Neural progenitor cell (in vitro differentiated cells): ENCODE results near the gene BRDT. TPM values are rescaled to one million over a fixed set of nuclear protein-coding genes. Genes with fewer than 3 reads are reported as not detected.

Experiments
- DNase-seq: peaks from one replicate; pipeline ENCODE4 v3.0.0-alpha.2; 2016; ENCODE audit warnings: low spot score
- H2AFZ ChIP-seq: fragments of 200-600 bp; sonication (generic); replicated peaks from 2 replicates; pipeline ENCODE4 v1.6.1; 2016; ENCODE audit warnings: antibody characterized with exemption
- H3F3A ChIP-seq: fragments of 200-600 bp; sonication (generic); 2 replicates; pipeline ENCODE4 v1.6.1; 2016; ENCODE audit warnings: antibody characterized with exemption, low read depth
- H3K27ac ChIP-seq: fragments of 200-600 bp; sonication (generic); 2 replicates; pipeline ENCODE4 v1.5.1; 2016; ENCODE audit warnings: mild to moderate bottlenecking
- H3K27me3 ChIP-seq: fragments of 200-600 bp; sonication (generic); 2 replicates; pipeline ENCODE4 v1.6.1; 2016; ENCODE audit warnings: mild to moderate bottlenecking, moderate library complexity
- H3K36me3 ChIP-seq: fragments of 200-600 bp; sonication (generic); 2 replicates; pipeline ENCODE4 v1.5.1; 2016
- H3K4me1 ChIP-seq: fragments of 200-600 bp; sonication (generic); 2 replicates; pipeline ENCODE4 v1.6.1; 2016; ENCODE audit warnings: mixed run types
- H3K4me2 ChIP-seq: fragments of 200-600 bp; sonication (generic); 2 replicates; pipeline ENCODE4 v1.6.1; 2016
- H3K4me3 ChIP-seq: fragments of 200-600 bp; sonication (generic); 2 replicates; pipeline ENCODE4 v1.5.1; 2016
- H3K79me2 ChIP-seq: fragments of 200-600 bp; sonication (generic); 2 replicates; pipeline ENCODE4 v1.6.1; 2016; ENCODE audit warnings: low read depth
- H3K9ac ChIP-seq: fragments of 200-600 bp; sonication (generic); 2 replicates; pipeline ENCODE4 v1.6.1; 2016
- H3K9me3 ChIP-seq: fragments of 200-600 bp; sonication (generic); 2 replicates; pipeline ENCODE4 v1.5.1; 2016; ENCODE audit warnings: low read depth
- H4K20me1 ChIP-seq: fragments of 200-600 bp; sonication (generic); 2 replicates; pipeline ENCODE4 v1.6.1; 2016; ENCODE audit warnings: low read depth
- H3K27ac Mint-ChIP-seq: 3 replicates; pipeline ENCODE4 v1.8.0; 2021; ENCODE audit warnings: mixed read lengths
- H3K27me3 Mint-ChIP-seq: 2 replicates; pipeline ENCODE4 v1.8.0; 2022; ENCODE audit warnings: low read depth, mild to moderate bottlenecking, inconsistent platforms, moderate library complexity, mixed read lengths; ENCODE audit not compliant: insufficient read depth
- H3K36me3 Mint-ChIP-seq: 3 replicates; pipeline ENCODE4 v1.8.0; 2021; ENCODE audit warnings: mixed read lengths
- H3K4me1 Mint-ChIP-seq: 3 replicates; pipeline ENCODE4 v1.8.0; 2021; ENCODE audit warnings: mixed read lengths
- H3K4me3 Mint-ChIP-seq: 3 replicates; pipeline ENCODE4 v1.8.0; 2021; ENCODE audit warnings: mild to moderate bottlenecking, moderate library complexity, mixed read lengths
- H3K9me3 Mint-ChIP-seq: 3 replicates; pipeline ENCODE4 v1.8.0; 2020; ENCODE audit warnings: mixed read lengths
- EZH2 ChIP-seq: fragments of 200-600 bp; sonication (generic); IDR thresholded peaks from 2 replicates; pipeline ENCODE4 v1.6.1; 2017; ENCODE audit warnings: antibody characterized with exemption, mild to moderate bottlenecking, moderate library complexity
- EZH2phosphoT487 ChIP-seq: fragments of 200-600 bp; sonication (generic); IDR thresholded peaks from 2 replicates; pipeline ENCODE4 v1.6.1; 2017; ENCODE audit warnings: antibody characterized with exemption
- total RNA-seq: library from RNA; depleted of rRNA; stranded (reverse); fragments of >200 nt; gene quantifications from 2 replicates; pipeline ENCODE4 v1.2.3, GENCODE V29; 2015; ENCODE audit warnings: low replicate concordance
- TF ChIP-seq, protein P1 (sequence below): fragments of 200-600 bp; sonication (generic); IDR thresholded peaks from 2 replicates; pipeline ENCODE4 v1.5.1; 2017; ENCODE audit warnings: antibody characterized with exemption, mild to moderate bottlenecking

BRDT gene
- total RNA-seq, 1 donor from 2014 or later: not detected

DNA sequence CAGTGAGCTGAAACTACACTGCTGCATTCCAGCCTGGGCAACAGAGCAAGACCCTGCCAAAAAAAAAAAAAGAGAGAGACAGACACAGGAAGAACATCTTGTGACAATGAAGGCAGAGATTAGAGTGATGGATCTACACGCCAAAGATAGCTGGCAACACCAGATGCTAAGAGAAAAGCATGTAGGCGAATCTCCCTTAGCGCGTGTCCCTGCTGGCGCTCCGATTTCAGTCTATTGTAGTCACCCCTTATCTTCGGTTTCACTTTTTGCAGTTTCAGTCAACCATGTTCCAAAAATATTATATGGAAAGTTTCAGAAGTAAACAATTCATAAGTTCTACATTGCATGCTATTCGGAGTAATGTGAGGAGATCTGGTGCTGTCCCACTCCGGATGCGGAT, 11.6 kb upstream of the BRDT start:
- H3K27me3 ChIP-seq: no peaks in the 10 kb centered on the region
- H3F3A ChIP-seq: no peaks in the 10 kb centered on the region
- H3K9me3 Mint-ChIP-seq: peaks cover 5% of the 10 kb centered on the region
- H3K27me3 Mint-ChIP-seq: no peaks in the 10 kb centered on the region
- no peaks in the 10 kb centered on the region for H3K4me1 Mint-ChIP-seq
- H3K4me3 ChIP-seq: no peak overlapping the region
- no peak overlapping the region for H3K4me2 ChIP-seq
- H3K36me3 Mint-ChIP-seq: no peaks in the 10 kb centered on the region
- no peak overlapping the region for H2AFZ ChIP-seq
- no peak overlapping the region for H3K9ac ChIP-seq
- no peak for DNase-seq
- H4K20me1 ChIP-seq: no peaks in the 10 kb centered on the region
- no peaks in the 10 kb centered on the region for H3K36me3 ChIP-seq
- H3K9me3 ChIP-seq: no peaks in the 10 kb centered on the region
- TF ChIP-seq EZH2phosphoT487 (no peak), EZH2 (no peak)
- TF ChIP-seq, protein P1, sequence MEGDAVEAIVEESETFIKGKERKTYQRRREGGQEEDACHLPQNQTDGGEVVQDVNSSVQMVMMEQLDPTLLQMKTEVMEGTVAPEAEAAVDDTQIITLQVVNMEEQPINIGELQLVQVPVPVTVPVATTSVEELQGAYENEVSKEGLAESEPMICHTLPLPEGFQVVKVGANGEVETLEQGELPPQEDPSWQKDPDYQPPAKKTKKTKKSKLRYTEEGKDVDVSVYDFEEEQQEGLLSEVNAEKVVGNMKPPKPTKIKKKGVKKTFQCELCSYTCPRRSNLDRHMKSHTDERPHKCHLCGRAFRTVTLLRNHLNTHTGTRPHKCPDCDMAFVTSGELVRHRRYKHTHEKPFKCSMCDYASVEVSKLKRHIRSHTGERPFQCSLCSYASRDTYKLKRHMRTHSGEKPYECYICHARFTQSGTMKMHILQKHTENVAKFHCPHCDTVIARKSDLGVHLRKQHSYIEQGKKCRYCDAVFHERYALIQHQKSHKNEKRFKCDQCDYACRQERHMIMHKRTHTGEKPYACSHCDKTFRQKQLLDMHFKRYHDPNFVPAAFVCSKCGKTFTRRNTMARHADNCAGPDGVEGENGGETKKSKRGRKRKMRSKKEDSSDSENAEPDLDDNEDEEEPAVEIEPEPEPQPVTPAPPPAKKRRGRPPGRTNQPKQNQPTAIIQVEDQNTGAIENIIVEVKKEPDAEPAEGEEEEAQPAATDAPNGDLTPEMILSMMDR: no peak
- no peaks in the 10 kb centered on the region for H3K79me2 ChIP-seq
- no peak overlapping the region for H3K4me3 Mint-ChIP-seq
- no peaks in the 10 kb centered on the region for H3K4me1 ChIP-seq
- no peak overlapping the region for H3K27ac Mint-ChIP-seq
- H3K27ac ChIP-seq: no peak overlapping the region

DNA sequence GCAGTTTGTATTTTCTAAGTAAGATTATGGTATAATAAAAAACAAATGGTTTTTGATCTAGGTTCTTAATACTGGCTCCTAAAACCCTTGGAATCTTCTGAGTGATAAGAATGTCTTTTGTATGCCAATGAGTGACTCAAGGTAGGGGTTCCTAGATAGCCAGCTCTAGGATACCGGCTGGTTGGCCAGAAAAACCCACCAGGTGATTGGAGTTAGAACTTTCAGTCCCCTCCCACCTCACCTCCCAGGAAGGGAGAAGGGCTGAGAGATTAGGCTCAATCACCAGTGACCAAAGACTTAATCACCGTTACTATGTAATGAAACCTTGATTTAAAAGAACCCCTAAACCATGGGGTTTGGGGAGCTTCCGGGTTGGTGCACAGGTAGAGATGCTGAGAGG, 8.7 kb upstream of the BRDT start:
- H3K4me3 ChIP-seq: no peak overlapping the region
- H2AFZ ChIP-seq: no peak overlapping the region
- Mint-ChIP-seq H3K9me3 (peaks cover 5% of the 10 kb centered on the region), H3K27ac (no peak overlapping the region), H3K27me3 (no peaks in the 10 kb centered on the region), H3K36me3 (no peaks in the 10 kb centered on the region), H3K4me1 (no peaks in the 10 kb centered on the region), H3K4me3 (no peak overlapping the region)
- H3K9me3 ChIP-seq: no peaks in the 10 kb centered on the region
- H3K79me2 ChIP-seq: no peaks in the 10 kb centered on the region
- no peak for DNase-seq
- TF ChIP-seq EZH2 (no peak), EZH2phosphoT487 (no peak)
- TF ChIP-seq, protein P1: no peak
- H4K20me1 ChIP-seq: no peaks in the 10 kb centered on the region
- no peaks in the 10 kb centered on the region for H3K27me3 ChIP-seq
- no peak overlapping the region for H3K9ac ChIP-seq
- no peaks in the 10 kb centered on the region for H3F3A ChIP-seq
- no peaks in the 10 kb centered on the region for H3K36me3 ChIP-seq
- H3K4me1 ChIP-seq: no peaks in the 10 kb centered on the region
- H3K4me2 ChIP-seq: no peak overlapping the region
- H3K27ac ChIP-seq: no peak overlapping the region

DNA sequence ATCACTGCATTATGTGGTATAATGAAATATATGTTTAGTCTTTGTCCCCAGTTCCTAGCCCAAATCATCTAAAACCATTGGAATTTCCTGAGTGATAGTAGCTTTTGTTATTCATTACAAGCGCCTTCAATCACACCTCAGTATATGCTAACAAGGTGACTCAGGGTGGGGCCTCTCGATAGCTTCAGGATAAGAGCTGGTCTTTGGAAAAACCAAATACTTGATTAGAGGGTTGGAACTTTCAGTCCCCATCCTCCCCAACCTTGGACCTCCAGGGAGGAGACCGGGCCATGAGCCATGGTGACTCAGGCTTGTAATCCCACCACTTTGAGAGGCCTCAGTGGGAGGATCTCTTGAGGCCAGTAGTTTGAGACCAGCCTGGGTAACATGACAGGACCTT, 5.1 kb upstream of the BRDT start:
- H3K36me3 ChIP-seq: no peaks in the 10 kb centered on the region
- H3K9ac ChIP-seq: no peak overlapping the region
- H3K9me3 ChIP-seq: no peaks in the 10 kb centered on the region
- no peaks in the 10 kb centered on the region for H3K4me1 ChIP-seq
- H3K4me1 Mint-ChIP-seq: peaks cover 2% of the 10 kb centered on the region
- no peak overlapping the region for H3K27ac ChIP-seq
- no peaks in the 10 kb centered on the region for H3K36me3 Mint-ChIP-seq
- H3K9me3 Mint-ChIP-seq: peaks cover 8% of the 10 kb centered on the region
- H3K27me3 ChIP-seq: no peaks in the 10 kb centered on the region
- no peaks in the 10 kb centered on the region for H3K79me2 ChIP-seq
- H3K4me3 Mint-ChIP-seq: no peak overlapping the region
- no peaks in the 10 kb centered on the region for H3K27me3 Mint-ChIP-seq
- no peak for TF ChIP-seq EZH2phosphoT487
- TF ChIP-seq EZH2: no peak
- TF ChIP-seq, protein P1: no peak
- no peak overlapping the region for H3K4me2 ChIP-seq
- no peak overlapping the region for H2AFZ ChIP-seq
- H4K20me1 ChIP-seq: no peaks in the 10 kb centered on the region
- no peaks in the 10 kb centered on the region for H3F3A ChIP-seq
- DNase-seq: no peak
- H3K27ac Mint-ChIP-seq: no peak overlapping the region
- no peak overlapping the region for H3K4me3 ChIP-seq
